ENCODE measurements around the gene PCAT7.

Gene PCAT7

GRCh38 chr9:94619026-94619425 is 64.1 kb downstream of the PCAT7 start:
- no peaks in the 10 kb centered on the region for H3K4me1 ChIP-seq (ENCODE audit: low read length)
- TF ChIP-seq EZH2phosphoT487 (IDR thresholded peaks at IDR 0.05; ENCODE audit: low read depth): no peak
- TF ChIP-seq, protein P1, sequence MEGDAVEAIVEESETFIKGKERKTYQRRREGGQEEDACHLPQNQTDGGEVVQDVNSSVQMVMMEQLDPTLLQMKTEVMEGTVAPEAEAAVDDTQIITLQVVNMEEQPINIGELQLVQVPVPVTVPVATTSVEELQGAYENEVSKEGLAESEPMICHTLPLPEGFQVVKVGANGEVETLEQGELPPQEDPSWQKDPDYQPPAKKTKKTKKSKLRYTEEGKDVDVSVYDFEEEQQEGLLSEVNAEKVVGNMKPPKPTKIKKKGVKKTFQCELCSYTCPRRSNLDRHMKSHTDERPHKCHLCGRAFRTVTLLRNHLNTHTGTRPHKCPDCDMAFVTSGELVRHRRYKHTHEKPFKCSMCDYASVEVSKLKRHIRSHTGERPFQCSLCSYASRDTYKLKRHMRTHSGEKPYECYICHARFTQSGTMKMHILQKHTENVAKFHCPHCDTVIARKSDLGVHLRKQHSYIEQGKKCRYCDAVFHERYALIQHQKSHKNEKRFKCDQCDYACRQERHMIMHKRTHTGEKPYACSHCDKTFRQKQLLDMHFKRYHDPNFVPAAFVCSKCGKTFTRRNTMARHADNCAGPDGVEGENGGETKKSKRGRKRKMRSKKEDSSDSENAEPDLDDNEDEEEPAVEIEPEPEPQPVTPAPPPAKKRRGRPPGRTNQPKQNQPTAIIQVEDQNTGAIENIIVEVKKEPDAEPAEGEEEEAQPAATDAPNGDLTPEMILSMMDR (IDR thresholded peaks at IDR 0.05; ENCODE audit: low read depth, low read length): no peak
- 0 out of 2 replicates have a peak, but pooled peaks cover 2% of the 10 kb centered on the region for H3K27me3 ChIP-seq (ENCODE audit: low read depth, low read length)
- H3K27ac ChIP-seq (ENCODE audit: low read length): no peak overlapping the region
- H3K9ac ChIP-seq (ENCODE audit: low read length): no peak overlapping the region
- no peak overlapping the region for H3K4me3 ChIP-seq (ENCODE audit: low read length)
- no peaks in the 10 kb centered on the region for H3K9me3 ChIP-seq (ENCODE audit: insufficient read depth, low read length)
- H3K36me3 ChIP-seq (replicated peaks; ENCODE audit: low read depth, low read length): no peaks in the 10 kb centered on the region
- no peaks in the 10 kb centered on the region for H4K20me1 ChIP-seq (ENCODE audit: insufficient read depth, low read length)
- no peak overlapping the region for H3K4me2 ChIP-seq (ENCODE audit: low read length)
- H3K79me2 ChIP-seq (ENCODE audit: low read length): no peaks in the 10 kb centered on the region
- no peak overlapping the region for H2AFZ ChIP-seq (ENCODE audit: low read depth, low read length)

Data from OCI-LY3 (cell line).